ENCODE data around the gene ASB11.

ASB11 gene

GRCh38 chrX:15235001-15235400 lies 80.4 kb downstream of the ASB11 start:
- Histone ChIP-seq H3K4me3 (ENCODE audit: low read length in 2 of 2) (no peak overlapping the region), H3K9me3 (ENCODE audit: control insufficient read depth in 2 of 2, low read length in 2 of 2) (no peaks in the 10 kb centered on the region), H3K9ac (ENCODE audit: low read length in 2 of 2) (no peak overlapping the region)

GRCh38 chrX:15233416-15234015 lies 81.9 kb downstream of the ASB11 start:
- Histone ChIP-seq H3K9ac (ENCODE audit: low read length in 2 of 2) (no peak overlapping the region), H3K27ac (ENCODE audit: low read length) (no peak overlapping the region), H3K9me3 (ENCODE audit: control insufficient read depth in 2 of 2, low read length in 2 of 2) (no peaks in the 10 kb centered on the region), H3K4me1 (ENCODE audit: control insufficient read depth, insufficient read depth, low read length) (no peaks in the 10 kb centered on the region), H3K4me3 (ENCODE audit: low read length in 2 of 2) (no peak overlapping the region), H3K36me3 (ENCODE audit: control insufficient read depth in 2 of 2, insufficient read depth in 2 of 2, low read length in 2 of 2) (no peaks in the 10 kb centered on the region), H3K27me3 (ENCODE audit: control insufficient read depth in 1 of 2, insufficient read depth in 2 of 2, low read length in 2 of 2) (peaks cover 0 to 5% of the 10 kb centered on the region in 2 donors)

More at GRCh38 chrX:15235001-15235400, 80.4 kb downstream of the ASB11 start:
- Histone ChIP-seq H3K27ac (ENCODE audit: low read length) (no peak overlapping the region), H3K36me3 (ENCODE audit: control insufficient read depth in 2 of 2, insufficient read depth in 2 of 2, low read length in 2 of 2) (no peaks in the 10 kb centered on the region), H3K27me3 (ENCODE audit: control insufficient read depth in 1 of 2, insufficient read depth in 2 of 2, low read length in 2 of 2) (peaks cover 0 to 10% of the 10 kb centered on the region in 2 donors), H3K4me1 (ENCODE audit: control insufficient read depth, insufficient read depth, low read length) (no peaks in the 10 kb centered on the region)

Data from stomach smooth muscle (tissue), 2 donors.